Measurements from ENCODE around the gene C19orf47. TPM values are rescaled to one million over a fixed set of nuclear protein-coding genes. Genes with fewer than 3 reads are reported as not detected.

C19orf47 gene
- total RNA-seq, 1 experiment from 2014 or later, result 21.2 TPM

DNA sequence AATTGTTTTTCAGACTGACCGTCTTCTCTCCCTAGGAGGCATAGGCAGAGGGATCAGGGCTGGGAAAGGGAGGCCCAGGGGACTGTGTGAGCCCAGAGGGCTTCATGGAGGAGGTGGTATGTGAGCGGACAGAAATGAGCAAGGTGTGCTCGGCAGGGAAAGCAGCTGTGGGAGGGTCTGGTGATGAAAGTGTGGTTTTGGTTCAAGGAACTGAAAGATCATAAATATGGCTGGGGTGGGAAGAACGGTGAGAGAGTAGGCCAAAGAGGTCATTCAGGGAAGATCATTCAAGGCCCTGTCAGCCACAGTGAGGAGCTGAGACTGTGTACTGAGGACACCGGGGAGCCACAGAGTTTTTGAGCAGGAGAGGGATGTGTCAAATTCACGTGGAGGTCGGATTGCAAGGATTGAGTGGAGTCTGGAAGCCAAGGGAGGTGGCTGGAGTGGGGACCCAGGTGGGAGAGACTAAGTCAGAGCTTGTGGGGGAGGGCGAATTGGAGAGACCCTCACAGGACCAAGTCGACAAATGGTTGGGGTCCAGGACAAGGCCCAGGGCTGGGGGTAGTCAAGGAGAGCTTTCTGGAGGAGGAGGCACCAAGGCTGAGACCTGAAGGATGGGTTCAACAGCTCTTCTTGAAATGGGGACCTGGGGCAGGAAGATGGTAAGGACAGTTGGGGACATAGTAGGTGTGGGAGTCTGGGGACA lies 7.9 kb upstream of the C19orf47 start:
- no peaks in the 10 kb centered on the region for H3K9me3 ChIP-seq (ENCODE audit: insufficient read depth, low read depth)
- H3K4me2 ChIP-seq, result no peak overlapping the region
- CTCF ChIA-PET, result no interaction called here
- no peaks in the 10 kb centered on the region for H3K4me1 ChIP-seq (replicated peaks; ENCODE audit: insufficient read depth)
- BruUV-seq (replicated peaks), result no TSS peak
- intact Hi-C loops (cut with micrococcal nuclease; ENCODE audit: unreplicated experiment), result no loop called here
- H3F3A ChIP-seq (ENCODE audit: insufficient read depth, low read depth), result no peaks in the 10 kb centered on the region; the same call in 1 of the 2 replicates
- TF ChIP-seq, protein P1, sequence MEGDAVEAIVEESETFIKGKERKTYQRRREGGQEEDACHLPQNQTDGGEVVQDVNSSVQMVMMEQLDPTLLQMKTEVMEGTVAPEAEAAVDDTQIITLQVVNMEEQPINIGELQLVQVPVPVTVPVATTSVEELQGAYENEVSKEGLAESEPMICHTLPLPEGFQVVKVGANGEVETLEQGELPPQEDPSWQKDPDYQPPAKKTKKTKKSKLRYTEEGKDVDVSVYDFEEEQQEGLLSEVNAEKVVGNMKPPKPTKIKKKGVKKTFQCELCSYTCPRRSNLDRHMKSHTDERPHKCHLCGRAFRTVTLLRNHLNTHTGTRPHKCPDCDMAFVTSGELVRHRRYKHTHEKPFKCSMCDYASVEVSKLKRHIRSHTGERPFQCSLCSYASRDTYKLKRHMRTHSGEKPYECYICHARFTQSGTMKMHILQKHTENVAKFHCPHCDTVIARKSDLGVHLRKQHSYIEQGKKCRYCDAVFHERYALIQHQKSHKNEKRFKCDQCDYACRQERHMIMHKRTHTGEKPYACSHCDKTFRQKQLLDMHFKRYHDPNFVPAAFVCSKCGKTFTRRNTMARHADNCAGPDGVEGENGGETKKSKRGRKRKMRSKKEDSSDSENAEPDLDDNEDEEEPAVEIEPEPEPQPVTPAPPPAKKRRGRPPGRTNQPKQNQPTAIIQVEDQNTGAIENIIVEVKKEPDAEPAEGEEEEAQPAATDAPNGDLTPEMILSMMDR (conservative IDR thresholded peaks at IDR 0.05), result no peak
- TF ChIP-seq EZH2 (IDR thresholded peaks at IDR 0.05; ENCODE audit: low read depth), result no peak
- H3K36me3 ChIP-seq (ENCODE audit: low read depth), result no peaks in the 10 kb centered on the region
- POLR2A ChIA-PET (ENCODE audit: unreplicated experiment), result interaction anchor here (0.5 to 0.7 kb wide), 2 partner anchors 199 to 886 kb away, joined by 3 read pairs; no protein-coding TSS in a partner anchor
- H2AFZ ChIP-seq, result no peak overlapping the region
- DNase-seq, result no peak
- H3K27me3 ChIP-seq (ENCODE audit: insufficient read depth, low read depth), result no peaks in the 10 kb centered on the region
- no peaks in the 10 kb centered on the region for H3K9me2 ChIP-seq (ENCODE audit: insufficient read depth)
- no peaks in the 10 kb centered on the region for H3K79me2 ChIP-seq (ENCODE audit: low read depth)
- H3K4me3 ChIP-seq, result no peak overlapping the region
- H3K27ac ChIP-seq, result no peak overlapping the region
- no peaks in the 10 kb centered on the region for H4K20me1 ChIP-seq (ENCODE audit: insufficient read depth)

DNA sequence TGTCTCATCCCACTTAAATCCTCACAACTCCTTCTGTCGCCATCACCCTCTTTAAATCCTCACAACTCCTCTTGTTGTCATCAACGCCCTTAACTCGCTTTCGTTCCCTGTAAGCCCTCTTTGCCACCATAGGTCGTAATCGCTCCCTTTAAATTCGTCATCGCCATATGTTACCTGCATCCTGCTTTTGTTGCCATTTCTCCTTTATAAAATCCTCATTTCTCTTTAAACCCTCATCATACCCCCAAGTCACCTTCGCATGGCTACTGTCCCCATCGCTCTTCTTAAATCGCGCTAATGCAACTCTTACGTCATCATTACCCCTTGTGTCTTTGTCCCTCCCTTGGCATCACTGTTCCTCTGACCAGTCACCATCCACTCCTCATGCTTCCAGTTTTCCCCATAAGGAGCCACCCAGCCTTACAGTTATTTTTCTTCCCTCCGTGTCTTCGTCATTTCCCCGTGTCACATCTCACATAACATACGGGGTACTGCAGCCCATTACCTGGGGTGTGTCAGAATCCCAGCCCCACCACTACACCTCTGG lies 837 bp upstream of the C19orf47 start:
- H3K9me2 ChIP-seq (ENCODE audit: insufficient read depth), result no peaks in the 10 kb centered on the region
- no peaks in the 10 kb centered on the region for H3K36me3 ChIP-seq (ENCODE audit: low read depth)
- H3K79me2 ChIP-seq (ENCODE audit: low read depth), result peaks cover 33% of the 10 kb centered on the region
- ChIA-PET CTCF (interaction anchor here (0.7 kb wide), 1 partner anchor 455 kb away, joined by 16 read pairs; no protein-coding TSS in a partner anchor), POLR2A (ENCODE audit: unreplicated experiment) (interaction anchor here (0.6 kb wide), 2 partner anchors 96 to 117 kb away, joined by 3 read pairs; partner anchors contain the start of gene BLVRB)
- H2AFZ ChIP-seq, result peak overlapping the region; percentile 97
- H3K4me1 ChIP-seq (replicated peaks; ENCODE audit: insufficient read depth), result peaks cover 17% of the 10 kb centered on the region; the same call in 1 of the 2 replicates
- no peaks in the 10 kb centered on the region for H3K9me3 ChIP-seq (ENCODE audit: insufficient read depth, low read depth)
- no peaks in the 10 kb centered on the region for H4K20me1 ChIP-seq (ENCODE audit: insufficient read depth)
- H3K4me2 ChIP-seq, result peak overlapping the region; percentile 95
- H3K4me3 ChIP-seq, result peak overlapping the region; percentile 96
- H3K27me3 ChIP-seq (ENCODE audit: insufficient read depth, low read depth), result no peaks in the 10 kb centered on the region
- no peaks in the 10 kb centered on the region; the same call in 1 of the 2 replicates for H3F3A ChIP-seq (ENCODE audit: insufficient read depth, low read depth)
- intact Hi-C loops (cut with micrococcal nuclease; ENCODE audit: unreplicated experiment), result loop anchor here (1.0 to 5.0 kb wide), 4 partner anchors 43 to 172 kb away; partner anchors contain the start of genes BLVRB, HIPK4 and SERTAD3
- peak in 1 of 2 experiments; percentile 22 for DNase-seq
- peak overlapping the region; percentile 32; the same call in 1 of the 2 replicates for H3K27ac ChIP-seq
- no peak for TF ChIP-seq EZH2 (IDR thresholded peaks at IDR 0.05; ENCODE audit: low read depth)
- TF ChIP-seq, protein P1 (conservative IDR thresholded peaks at IDR 0.05), result no peak
- BruUV-seq (replicated peaks), result TSS peak; percentile 80

- no TSS peak for BruUV-seq (replicated peaks)
- ChIA-PET POLR2A (ENCODE audit: unreplicated experiment) (no interaction called here), CTCF (no interaction called here)
- H3K79me2 ChIP-seq (ENCODE audit: low read depth), result peaks cover 26% of the 10 kb centered on the region
- no peak for DNase-seq
- no peak overlapping the region for H2AFZ ChIP-seq
- no peaks in the 10 kb centered on the region for H3K9me2 ChIP-seq (ENCODE audit: insufficient read depth)
- no peaks in the 10 kb centered on the region for H3K36me3 ChIP-seq (ENCODE audit: low read depth)
- H3K4me3 ChIP-seq, result no peak overlapping the region
- no peak for TF ChIP-seq EZH2 (IDR thresholded peaks at IDR 0.05; ENCODE audit: low read depth)
- TF ChIP-seq, protein P1 (conservative IDR thresholded peaks at IDR 0.05), result no peak
- H3F3A ChIP-seq (ENCODE audit: insufficient read depth, low read depth), result no peaks in the 10 kb centered on the region; the same call in 1 of the 2 replicates
- H3K9me3 ChIP-seq (ENCODE audit: insufficient read depth, low read depth), result no peaks in the 10 kb centered on the region
- no peaks in the 10 kb centered on the region for H4K20me1 ChIP-seq (ENCODE audit: insufficient read depth)
- intact Hi-C loops (cut with micrococcal nuclease; ENCODE audit: unreplicated experiment), result no loop called here
- H3K27ac ChIP-seq, result no peak overlapping the region
- no peak overlapping the region for H3K4me2 ChIP-seq
- peaks cover 14% of the 10 kb centered on the region; the same call in 1 of the 2 replicates for H3K4me1 ChIP-seq (replicated peaks; ENCODE audit: insufficient read depth)
- H3K27me3 ChIP-seq (ENCODE audit: insufficient read depth, low read depth), result no peaks in the 10 kb centered on the region
These were observed 3.8 kb downstream of the C19orf47 start for GRCh38 chr19:40344422-40344821.

Data from PC-9 (cell line).